ENCODE results near the gene SREBF2. TPM values are rescaled to one million over a fixed set of nuclear protein-coding genes. Genes with fewer than 3 reads are reported as not detected.

The SREBF2 gene
- total and polyA plus RNA-seq, 9 of the 15 experiments (the other 6 are each of a cell fraction or from before 2014, with no cell fraction given), result 1.1 to 84.2 (median 26.9) TPM

DNA sequence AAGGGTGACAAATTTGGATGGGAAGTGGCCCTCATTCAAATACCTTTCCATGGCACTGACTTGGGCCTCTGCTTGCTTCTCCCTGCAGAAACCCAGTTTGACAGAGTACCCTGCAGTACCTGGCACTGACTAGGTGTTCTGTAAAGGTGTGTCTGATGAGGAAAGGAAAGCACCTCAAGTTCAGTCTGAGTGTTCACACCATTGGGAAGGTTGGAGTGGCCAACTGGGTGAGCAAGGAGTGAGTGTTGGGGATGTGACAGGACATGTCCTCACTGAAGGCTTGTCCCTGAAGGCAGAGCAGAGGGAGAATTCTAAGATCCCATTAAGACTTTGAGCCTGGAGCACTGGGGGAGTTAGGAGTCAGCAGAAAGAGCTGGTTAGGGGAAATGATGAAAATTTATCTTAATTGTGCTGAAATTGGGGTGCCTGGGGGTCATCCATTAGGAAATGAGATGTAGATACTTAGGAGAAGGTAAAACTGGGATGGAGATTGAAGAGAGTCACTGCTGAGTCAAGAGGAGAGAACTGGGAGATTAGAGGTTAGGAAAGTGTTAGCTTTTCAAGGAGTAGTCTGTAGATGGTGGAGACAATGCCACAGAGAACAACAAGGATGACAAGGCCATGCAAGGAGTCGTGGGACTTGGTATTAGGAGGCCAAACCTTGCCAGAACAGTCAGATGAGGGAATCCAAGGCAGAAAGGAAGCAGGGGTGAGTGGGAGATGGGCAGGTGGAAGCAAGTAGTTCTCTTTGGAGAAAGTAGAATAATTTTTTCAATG is 6.1 kb downstream of the SREBF2 start (continued):
- no peak for TF ChIP-seq CHD4 (IDR thresholded peaks at IDR 0.05; ENCODE audit: insufficient read depth, insufficient replicate concordance, low read depth, low read length, poor library complexity, severe bottlenecking)
- TF ChIP-seq, protein P1, sequence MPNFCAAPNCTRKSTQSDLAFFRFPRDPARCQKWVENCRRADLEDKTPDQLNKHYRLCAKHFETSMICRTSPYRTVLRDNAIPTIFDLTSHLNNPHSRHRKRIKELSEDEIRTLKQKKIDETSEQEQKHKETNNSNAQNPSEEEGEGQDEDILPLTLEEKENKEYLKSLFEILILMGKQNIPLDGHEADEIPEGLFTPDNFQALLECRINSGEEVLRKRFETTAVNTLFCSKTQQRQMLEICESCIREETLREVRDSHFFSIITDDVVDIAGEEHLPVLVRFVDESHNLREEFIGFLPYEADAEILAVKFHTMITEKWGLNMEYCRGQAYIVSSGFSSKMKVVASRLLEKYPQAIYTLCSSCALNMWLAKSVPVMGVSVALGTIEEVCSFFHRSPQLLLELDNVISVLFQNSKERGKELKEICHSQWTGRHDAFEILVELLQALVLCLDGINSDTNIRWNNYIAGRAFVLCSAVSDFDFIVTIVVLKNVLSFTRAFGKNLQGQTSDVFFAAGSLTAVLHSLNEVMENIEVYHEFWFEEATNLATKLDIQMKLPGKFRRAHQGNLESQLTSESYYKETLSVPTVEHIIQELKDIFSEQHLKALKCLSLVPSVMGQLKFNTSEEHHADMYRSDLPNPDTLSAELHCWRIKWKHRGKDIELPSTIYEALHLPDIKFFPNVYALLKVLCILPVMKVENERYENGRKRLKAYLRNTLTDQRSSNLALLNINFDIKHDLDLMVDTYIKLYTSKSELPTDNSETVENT (CRISPR knock-in tag; IDR thresholded peaks at IDR 0.05), result no peak
- TF ChIP-seq, protein P2, sequence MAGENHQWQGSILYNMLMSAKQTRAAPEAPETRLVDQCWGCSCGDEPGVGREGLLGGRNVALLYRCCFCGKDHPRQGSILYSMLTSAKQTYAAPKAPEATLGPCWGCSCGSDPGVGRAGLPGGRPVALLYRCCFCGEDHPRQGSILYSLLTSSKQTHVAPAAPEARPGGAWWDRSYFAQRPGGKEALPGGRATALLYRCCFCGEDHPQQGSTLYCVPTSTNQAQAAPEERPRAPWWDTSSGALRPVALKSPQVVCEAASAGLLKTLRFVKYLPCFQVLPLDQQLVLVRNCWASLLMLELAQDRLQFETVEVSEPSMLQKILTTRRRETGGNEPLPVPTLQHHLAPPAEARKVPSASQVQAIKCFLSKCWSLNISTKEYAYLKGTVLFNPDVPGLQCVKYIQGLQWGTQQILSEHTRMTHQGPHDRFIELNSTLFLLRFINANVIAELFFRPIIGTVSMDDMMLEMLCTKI (IDR thresholded peaks at IDR 0.05; ENCODE audit: partially characterized antibody), result no peak
- TF ChIP-seq, protein P3, sequence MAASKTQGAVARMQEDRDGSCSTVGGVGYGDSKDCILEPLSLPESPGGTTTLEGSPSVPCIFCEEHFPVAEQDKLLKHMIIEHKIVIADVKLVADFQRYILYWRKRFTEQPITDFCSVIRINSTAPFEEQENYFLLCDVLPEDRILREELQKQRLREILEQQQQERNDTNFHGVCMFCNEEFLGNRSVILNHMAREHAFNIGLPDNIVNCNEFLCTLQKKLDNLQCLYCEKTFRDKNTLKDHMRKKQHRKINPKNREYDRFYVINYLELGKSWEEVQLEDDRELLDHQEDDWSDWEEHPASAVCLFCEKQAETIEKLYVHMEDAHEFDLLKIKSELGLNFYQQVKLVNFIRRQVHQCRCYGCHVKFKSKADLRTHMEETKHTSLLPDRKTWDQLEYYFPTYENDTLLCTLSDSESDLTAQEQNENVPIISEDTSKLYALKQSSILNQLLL (CRISPR knock-in tag; IDR thresholded peaks at IDR 0.05; ENCODE audit: borderline replicate concordance), result no peak
- no peak for TF ChIP-seq HNRNPLL (IDR thresholded peaks at IDR 0.05; ENCODE audit: low read depth, low read length, poor library complexity, severe bottlenecking)
- no peak for TF ChIP-seq IFI16 (CRISPR knock-in tag; IDR thresholded peaks at IDR 0.05)
- TF ChIP-seq DPF2 (IDR thresholded peaks at IDR 0.05), result no peak
